Measurements from ENCODE around the gene GEMIN5. TPM values are rescaled to one million over a fixed set of nuclear protein-coding genes. Genes with fewer than 3 reads are reported as not detected.

Gene GEMIN5
- total and polyA plus RNA-seq, 2 of the 13 experiments (the other 11 are each of a cell fraction or from before 2014, with no cell fraction given): 6.6 to 28.6 TPM

- TF ChIP-seq ZBTB34 (CRISPR knock-in tag; IDR thresholded peaks at IDR 0.05) (no peak; the same call in 1 of the 2 replicates), MNT (IDR thresholded peaks at IDR 0.05) (no peak), HMGXB3 (CRISPR knock-in tag; IDR thresholded peaks at IDR 0.05; ENCODE audit: borderline replicate concordance) (no peak), CCDC6 (CRISPR knock-in tag; IDR thresholded peaks at IDR 0.05) (no peak), HDAC6 (IDR thresholded peaks at IDR 0.05; ENCODE audit: low read depth, low read length) (no peak), LCORL (IDR thresholded peaks at IDR 0.05) (peak; percentile 94), LCORL (CRISPR knock-in tag; IDR thresholded peaks at IDR 0.05) (peak; percentile 96), PAX8 (CRISPR knock-in tag; IDR thresholded peaks at IDR 0.05; ENCODE audit: borderline replicate concordance) (no peak), RAD21 (CRISPR knock-in tag; IDR thresholded peaks at IDR 0.05) (no peak), SIN3B (IDR thresholded peaks at IDR 0.05; ENCODE audit: low read length) (no peak), ZNF710 (CRISPR knock-in tag; IDR thresholded peaks at IDR 0.05; ENCODE audit: borderline replicate concordance) (peak; percentile 71), ELF1 (CRISPR knock-in tag; IDR thresholded peaks at IDR 0.05) (no peak; the same call in 1 of the 2 replicates), LRRFIP1 (CRISPR knock-in tag; conservative IDR thresholded peaks at IDR 0.05) (no peak), ZNF138 (CRISPR knock-in tag; IDR thresholded peaks at IDR 0.05; ENCODE audit: low read depth) (no peak), ZNF3 (CRISPR knock-in tag; IDR thresholded peaks at IDR 0.05) (no peak), PRPF4 (IDR thresholded peaks at IDR 0.05; ENCODE audit: low read depth, low read length, poor library complexity, severe bottlenecking) (no peak), ZNF292 (CRISPR knock-in tag; IDR thresholded peaks at IDR 0.05; ENCODE audit: borderline replicate concordance, low read depth) (peak; percentile 23; the same call in 1 of the 2 replicates)
Observed at GRCh38 chr5:154842689-154843530, 95.1 kb downstream of the GEMIN5 start (continued).

Measured in HepG2 (cell line).